ENCODE data around the gene C1QA. TPM values are rescaled to one million over a fixed set of nuclear protein-coding genes. Genes with fewer than 3 reads are reported as not detected.

The C1QA gene
- total RNA-seq, 2 experiments from 2014 or later: not detected

Small RNA genes within 50 kb of the gene (microRNA-seq; reads per million reads assigned to microRNA genes)
- gene MIR6127 (ENCODE audit: borderline microRNAs expressed, borderline replicate concordance): not detected

Other genes with a start within 250 kb of the C1QA start
- gene ZBTB40, start 184.8 kb upstream of the C1QA start, total RNA-seq: 10 to 100 TPM; 14.0 to 14.3 TPM
- gene EPHA8, start 73.1 kb upstream of the C1QA start, total RNA-seq: not detected
- gene C1QC, start 7.0 kb downstream of the C1QA start, total RNA-seq: not detected
- gene C1QB, start 16.6 kb downstream of the C1QA start, total RNA-seq: not detected
- gene EPHB2, start 74.2 kb downstream of the C1QA start, total RNA-seq: under 1 TPM in 1 of 2 experiments, not detected in 1; 0.13 TPM